HG02938 (cell line): ENCODE data around the gene METRNL.

ENCODE experiments used
- ATAC-seq: cut with Tn5 transposase; IDR thresholded peaks from one replicate; pipeline ENCODE4 v1.9.1; 2021; ENCODE audit warnings: mild to moderate bottlenecking, moderate library complexity; ENCODE audit not compliant: unreplicated experiment

Gene METRNL

GRCh38 chr17:83078378-83079351, 744 bp upstream of the METRNL start:
- ATAC-seq = no peak

DNA sequence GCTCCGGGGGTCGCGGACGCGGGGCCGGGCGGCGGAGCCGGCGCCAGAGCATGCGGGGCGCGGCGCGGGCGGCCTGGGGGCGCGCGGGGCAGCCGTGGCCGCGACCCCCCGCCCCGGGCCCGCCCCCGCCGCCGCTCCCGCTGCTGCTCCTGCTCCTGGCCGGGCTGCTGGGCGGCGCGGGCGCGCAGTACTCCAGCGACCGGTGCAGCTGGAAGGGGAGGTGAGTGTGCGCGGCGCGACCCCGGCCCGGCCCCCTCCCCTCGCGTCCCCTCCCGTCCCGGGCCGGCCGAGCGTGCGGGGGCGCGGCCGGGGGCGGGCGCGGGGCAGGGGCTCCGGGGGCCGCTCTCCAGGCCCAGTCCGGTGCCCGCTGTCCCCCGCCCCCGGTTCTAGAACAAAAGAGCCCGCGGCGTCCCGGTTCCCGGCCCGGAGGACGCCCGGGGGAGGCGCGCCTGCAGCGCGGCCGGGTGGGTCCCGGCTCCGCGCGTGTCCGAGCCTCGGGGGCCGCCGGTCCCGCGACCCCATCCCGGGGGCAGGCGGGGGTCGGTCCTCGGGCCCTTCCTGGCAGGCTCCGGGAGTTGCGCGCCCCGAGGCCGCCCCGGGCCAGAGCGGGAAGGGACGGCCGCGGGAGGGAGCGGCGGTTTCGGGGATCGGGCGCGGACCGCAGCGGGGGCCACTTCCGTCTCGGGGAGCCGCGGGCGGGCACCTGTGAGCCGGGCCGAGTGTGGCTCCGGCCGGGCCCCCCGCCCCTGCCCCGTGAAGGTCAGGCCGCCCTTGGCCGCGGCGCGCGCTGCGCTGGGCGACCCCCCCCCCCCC, 563 bp downstream of the METRNL start:
- ATAC-seq = no peak

- ATAC-seq = no peak
These were observed 1.1 kb downstream of the METRNL start for GRCh38 chr17:83080579-83080857.

DNA sequence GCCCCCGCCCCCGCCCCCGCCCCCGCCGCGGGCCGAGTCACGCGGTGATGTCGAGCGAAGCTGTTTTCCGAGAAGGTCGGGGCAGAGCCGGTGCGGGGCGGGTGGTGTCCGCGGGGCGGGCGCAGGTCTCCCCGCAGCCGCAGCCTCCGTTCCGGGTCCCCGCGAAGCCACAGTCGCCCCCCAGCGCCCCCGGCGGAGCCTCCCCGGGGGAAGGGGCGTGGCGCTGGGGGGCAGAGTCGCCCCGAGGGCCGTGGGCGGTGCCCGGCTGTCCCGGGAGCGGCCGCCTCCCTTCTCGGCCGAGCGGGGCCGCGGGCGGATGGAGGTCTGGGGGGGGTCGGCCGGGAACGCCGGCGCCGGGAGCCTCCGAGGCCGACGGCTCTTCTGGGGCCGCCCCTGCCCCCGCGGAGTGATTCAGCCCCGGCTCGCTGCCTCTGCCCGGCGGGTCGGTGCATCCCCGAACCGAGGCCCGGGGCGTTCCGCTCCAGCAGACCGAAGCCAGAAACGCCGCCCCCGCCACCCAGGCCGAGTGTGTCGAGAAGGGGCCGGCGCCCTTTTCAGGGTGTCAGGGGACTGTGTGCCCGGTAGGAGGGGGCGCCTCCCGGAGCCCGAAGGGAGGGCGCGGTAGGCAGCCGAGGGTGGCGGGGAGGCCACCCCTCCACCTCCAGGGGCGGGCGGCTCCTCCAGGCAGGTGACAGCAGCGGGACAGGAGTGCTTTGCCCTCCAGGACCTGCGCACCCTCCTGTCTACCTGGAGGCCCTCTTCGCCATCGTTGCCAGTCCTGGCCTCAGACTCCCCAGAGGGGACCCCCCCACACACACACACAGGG, 1.7 kb downstream of the METRNL start:
- no peak for ATAC-seq

DNA sequence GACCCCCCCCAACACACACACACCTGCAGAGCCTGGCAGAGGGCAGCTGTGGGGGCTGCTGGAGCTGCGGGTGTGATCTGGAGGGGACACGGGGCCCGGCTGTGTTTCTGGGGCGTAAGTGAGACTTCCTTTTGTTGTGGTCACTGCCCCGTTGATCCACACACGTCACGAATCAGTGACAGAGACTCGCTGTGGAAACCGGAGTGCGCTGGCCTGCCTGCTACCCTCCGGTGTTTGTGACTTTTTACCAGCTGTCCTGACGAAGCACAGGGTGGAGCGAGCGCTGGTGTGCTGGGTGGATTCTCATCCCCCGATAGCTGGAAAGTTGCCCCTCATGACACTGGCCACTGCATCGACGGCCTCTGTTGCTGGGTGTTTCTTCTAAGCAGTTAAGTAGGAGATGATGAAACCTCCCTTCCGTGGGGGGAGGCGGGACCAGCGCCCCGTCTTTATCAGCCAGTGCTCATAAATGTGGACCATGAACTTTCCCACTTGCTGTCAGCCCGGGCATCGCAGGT, 2.3 kb downstream of the METRNL start:
- no peak for ATAC-seq

DNA sequence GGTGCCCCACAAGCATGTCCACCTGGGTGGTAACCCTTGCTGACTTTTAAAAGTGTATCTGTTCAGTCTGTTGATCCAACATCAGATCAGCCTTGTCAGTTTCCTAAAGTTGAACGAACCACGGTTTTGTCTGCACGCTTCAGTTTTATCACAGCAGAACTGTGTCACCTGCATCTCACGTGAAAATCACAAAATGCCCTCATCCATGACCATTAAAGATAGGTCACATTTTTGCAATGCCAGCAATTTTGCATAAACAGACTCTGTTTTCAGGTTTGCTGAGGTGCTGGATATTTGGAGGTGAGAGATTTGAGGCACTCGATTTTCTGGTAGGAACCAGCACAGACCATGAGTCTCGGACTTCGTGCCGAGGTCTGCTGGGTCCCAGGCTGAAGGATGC, 3.0 kb downstream of the METRNL start:
- ATAC-seq = no peak

DNA sequence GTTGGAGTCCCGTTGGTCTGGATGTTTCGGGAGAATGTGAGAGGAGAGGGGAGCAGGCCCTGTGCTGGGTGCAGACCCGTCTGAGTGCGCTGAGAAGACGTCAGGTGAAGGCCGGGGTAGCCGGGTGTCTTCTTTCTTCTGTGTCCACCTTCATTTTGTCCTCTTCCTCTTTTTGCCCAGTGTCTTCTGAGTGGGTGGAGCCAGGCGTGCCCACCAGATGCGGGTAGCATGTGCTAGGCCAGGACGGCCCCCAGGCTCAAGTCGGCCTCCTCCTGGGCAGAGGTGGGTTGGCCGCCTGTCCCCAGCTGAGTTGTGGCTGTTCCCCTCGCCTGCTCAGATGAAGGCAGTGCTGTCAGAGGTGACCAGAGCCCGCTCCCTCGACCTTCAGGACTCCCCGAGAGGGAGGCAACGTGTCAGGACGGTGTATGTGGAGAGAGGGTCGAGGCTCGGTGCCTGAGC, 3.5 kb downstream of the METRNL start:
- no peak for ATAC-seq

- ATAC-seq = no peak
These were observed 4.2 kb downstream of the METRNL start for GRCh38 chr17:83083368-83084201.

DNA sequence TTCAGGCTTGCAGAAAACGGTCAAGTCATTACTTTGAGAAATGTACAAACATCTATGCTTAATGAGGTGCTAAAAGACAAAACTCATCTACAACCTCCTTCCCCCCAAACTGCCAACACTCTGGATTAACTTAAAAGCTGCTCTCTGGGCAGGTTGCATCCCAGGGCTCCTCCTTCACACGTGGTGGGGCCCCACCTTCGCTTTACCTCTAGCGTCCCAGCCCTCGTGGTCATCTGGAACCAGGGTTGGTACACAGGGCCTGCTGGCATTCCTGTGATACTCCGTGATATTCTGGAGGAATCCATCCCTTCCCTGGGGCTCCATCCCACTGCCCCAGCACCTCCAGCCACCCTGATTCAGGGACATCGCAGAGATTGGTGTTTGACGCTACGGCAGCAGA, 4.8 kb downstream of the METRNL start:
- ATAC-seq = no peak

- no peak for ATAC-seq
These were observed 5.2 kb downstream of the METRNL start for GRCh38 chr17:83084621-83085056.

- no peak for ATAC-seq
These were observed 5.7 kb downstream of the METRNL start for GRCh38 chr17:83085103-83085502.

DNA sequence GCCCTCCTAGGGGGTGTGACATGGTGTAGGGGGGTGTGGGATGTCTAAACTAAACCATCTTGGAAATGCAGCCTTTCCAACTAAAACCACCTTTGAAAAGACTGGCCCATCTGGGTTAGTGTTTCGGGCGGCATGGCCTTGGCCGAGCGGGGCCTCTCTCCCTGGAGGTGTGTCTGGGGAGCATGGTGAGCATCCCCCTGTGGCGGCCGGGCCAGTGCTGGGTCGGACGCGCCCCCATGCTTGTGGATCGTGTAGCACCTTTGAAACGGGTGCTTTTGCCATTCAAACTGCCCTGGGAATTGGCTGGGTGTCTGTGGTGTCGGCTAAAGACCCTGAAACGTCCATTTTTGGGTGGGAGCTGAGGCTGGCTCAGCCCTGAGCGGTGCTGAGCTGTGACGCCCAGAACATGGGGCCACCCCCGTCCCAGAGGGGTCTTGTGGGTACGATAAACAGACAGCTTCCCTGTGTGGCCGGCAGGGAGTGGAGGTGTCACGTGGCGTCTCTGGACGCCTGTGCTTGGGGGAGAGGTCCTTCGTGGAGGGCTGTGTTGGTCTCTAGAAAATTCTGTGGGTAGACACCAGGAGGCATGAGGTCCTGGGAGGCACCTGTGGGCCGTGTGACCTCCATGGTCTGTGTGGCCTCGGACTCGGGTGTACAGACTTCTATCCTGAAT, 6.3 kb downstream of the METRNL start:
- ATAC-seq = no peak

- no peak for ATAC-seq
These were observed 6.9 kb downstream of the METRNL start for GRCh38 chr17:83086199-83086880.

- no peak for ATAC-seq
These were observed 7.7 kb downstream of the METRNL start for GRCh38 chr17:83086907-83087787.

DNA sequence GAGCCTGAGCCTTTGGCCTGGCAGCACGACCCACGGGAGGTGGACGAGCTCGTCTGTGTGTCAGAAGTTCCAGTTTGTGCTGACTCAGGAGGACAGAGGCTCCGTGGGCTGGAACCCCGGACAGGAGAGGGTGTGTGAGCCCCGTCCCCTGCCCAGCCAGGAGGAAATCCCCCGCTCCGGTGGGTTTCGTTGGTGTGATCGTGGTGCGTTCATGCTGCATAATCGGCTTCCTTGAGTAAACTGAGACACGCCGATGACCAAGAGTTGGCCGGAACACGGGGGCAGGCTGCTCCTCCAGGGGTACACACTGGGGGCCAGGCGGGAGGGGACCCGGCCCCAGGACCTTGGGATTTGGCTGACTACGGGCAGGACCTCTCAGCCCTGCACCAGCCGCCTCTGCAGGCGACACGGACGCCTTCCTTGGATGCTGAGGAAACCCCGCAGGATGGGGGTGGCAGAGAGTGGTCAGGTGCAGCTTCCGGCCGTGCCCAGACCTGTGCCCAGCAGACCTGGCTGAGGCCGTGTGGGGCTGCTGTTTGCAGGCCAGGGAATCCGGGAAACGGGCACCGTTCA, 8.5 kb downstream of the METRNL start:
- no peak for ATAC-seq

DNA sequence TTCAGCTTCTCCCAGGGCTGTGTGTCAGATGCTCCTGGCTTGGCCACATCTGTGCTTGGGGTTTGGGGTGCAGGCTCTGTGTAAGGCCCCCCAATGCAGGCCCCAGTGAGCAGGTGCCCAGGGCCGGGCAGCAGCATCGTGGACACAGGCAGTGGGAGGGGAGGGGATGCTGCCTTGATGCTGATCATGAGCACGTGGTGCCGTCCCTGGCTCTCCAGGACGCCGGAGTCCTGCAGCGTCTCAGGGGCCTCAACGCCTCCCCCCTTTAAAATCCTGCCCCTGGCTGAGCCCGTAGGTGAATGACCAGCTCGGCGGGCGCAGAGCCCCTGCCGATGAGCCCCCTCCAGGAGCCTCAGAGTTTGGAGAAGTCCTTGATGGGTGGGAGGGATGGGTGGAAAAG, 9.0 kb downstream of the METRNL start:
- ATAC-seq = no peak

GRCh38 chr17:83088909-83089308, 9.5 kb downstream of the METRNL start:
- no peak for ATAC-seq
